Measurements from ENCODE around the gene UBE2K.
A peak's percentile ranks its signal among the peaks of the same experiment; 100 is the strongest.
"Not testable (repeated sequence)": the region's sequence is repeated elsewhere in the genome, so short reads cannot be mapped to it uniquely, and the experiment has no call there.

UBE2K gene

DNA sequence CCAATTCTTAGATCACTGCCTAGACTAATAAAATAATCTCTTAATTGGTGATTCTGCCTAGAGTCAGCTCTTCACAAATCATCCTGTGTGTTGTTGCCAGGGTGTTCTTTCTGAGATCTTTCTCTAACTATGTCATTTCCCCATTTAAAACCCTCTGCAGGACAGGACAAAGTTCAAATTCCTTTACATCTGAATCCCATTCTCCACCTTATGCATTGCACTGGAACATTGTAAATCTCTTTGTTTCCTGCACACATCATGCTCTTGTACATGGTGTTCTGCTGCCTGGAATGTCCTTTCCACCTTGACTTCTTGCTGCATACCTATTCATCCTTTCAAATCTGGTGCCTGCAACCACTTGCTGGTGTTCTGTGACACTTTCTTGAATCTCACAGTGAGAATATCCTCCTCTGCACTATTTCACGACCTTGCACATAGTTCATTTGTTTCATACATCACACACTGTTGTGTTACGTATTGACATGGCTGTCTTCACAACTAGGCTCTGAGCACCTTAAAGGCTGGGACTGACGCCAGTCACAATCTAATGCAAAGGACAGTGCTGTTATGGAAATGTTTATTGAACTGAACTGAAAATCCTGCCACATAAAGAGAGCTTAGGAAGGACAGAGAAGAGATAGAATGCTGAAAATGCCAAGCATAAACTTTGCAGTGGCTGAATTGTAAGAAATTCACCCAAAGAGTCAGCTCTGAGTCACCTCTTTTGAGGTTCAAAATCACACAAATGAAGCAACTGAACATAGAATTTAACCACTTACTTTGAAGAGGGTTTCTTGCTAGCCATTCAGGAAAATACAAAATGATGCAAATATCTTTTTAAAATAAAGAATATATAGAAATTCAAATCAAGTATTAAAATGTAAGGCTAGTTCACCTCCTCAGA is 32.9 kb upstream of the UBE2K start:
- no peak for TF ChIP-seq POLR2A (IDR thresholded peaks at IDR 0.05; ENCODE audit: low read depth, low read length)
- no peak for FAIRE-seq
- no peak for DNase-seq (ENCODE audit: insufficient read length, low spot score)

DNA sequence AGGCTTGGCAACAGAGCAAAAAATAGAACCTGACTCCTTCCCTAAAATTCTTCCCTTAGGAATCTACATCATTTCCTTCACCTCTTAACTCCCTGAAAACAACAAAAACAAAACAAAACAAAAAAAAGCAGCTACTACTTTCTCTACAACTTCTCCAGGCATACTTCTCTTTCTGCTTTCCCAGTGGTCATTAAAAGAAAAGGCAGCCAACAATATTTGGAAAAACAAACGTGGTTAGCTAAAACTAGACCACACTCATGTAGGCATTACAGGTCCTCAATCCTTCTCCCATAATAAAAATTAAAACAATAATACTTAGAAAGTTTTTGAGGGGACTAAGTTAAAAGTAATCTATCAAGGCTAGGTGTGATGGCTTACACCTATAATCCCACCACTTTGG is 30.2 kb upstream of the UBE2K start:
- no peak for TF ChIP-seq POLR2A (IDR thresholded peaks at IDR 0.05; ENCODE audit: low read depth, low read length)
- FAIRE-seq = no peak
- DNase-seq (ENCODE audit: insufficient read length, low spot score) = no peak

DNA sequence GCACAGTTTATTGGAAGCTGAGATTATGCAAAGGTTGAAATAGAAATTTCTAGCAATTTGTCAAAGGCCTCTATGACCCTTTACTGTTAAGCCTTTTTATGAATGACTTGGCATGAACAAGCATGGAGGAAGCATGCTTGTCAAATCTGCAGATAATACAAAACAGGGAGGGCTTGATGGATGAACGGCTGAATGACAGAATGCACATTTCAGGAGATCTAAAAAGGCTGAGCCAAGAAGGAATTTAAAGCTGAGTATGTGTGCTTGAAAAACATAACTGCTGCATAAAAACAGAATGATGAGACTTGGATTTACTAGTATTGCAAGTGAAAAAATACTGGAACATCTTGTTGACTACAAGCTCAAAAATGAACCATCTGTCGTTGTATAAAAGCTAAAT is 29.0 kb upstream of the UBE2K start:
- TF ChIP-seq POLR2A (IDR thresholded peaks at IDR 0.05; ENCODE audit: low read depth, low read length) = no peak
- FAIRE-seq = no peak
- DNase-seq (ENCODE audit: insufficient read length, low spot score) = no peak

GRCh38 chr4:39670296-39670695 is 27.6 kb upstream of the UBE2K start:
- DNase-seq (ENCODE audit: insufficient read length, low spot score); FAIRE-seq: not testable (repeated sequence)

- DNase-seq (ENCODE audit: insufficient read length, low spot score); FAIRE-seq: not testable (repeated sequence)
Measured at GRCh38 chr4:39675681-39676080, 22.3 kb upstream of the UBE2K start.

DNA sequence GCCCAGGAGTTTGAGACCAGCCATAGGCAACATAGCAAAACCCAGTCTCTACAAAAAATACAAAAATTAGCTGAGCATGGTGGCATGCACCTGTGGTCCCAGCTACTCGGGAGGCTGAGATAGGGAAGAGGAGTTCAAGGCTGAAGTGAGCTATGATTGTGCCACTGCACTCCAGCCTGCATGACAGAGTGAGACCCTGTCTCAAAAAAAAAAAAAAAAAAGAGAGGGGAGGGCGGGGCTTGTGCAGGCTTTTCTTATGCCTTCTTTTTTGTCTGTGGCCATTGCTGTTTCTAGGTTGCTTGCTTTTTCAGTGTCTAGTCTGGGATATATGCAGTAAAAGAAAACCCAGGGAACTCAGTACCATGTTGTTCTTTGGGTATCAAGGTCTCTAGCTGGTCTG is 16.9 kb upstream of the UBE2K start:
- not testable (repeated sequence) for FAIRE-seq

GRCh38 chr4:39682138-39682537 is 15.8 kb upstream of the UBE2K start:
- TF ChIP-seq POLR2A (IDR thresholded peaks at IDR 0.05; ENCODE audit: low read depth, low read length) = no peak
- DNase-seq (ENCODE audit: insufficient read length, low spot score) (no peak), FAIRE-seq (no peak)

More for the DNA sequence above, 16.9 kb upstream of the UBE2K start:
- DNase-seq (ENCODE audit: insufficient read length, low spot score) = not testable (repeated sequence)

GRCh38 chr4:39685990-39686389 is 11.9 kb upstream of the UBE2K start:
- FAIRE-seq (no peak), DNase-seq (ENCODE audit: insufficient read length, low spot score) (no peak)
- no peak for TF ChIP-seq POLR2A (IDR thresholded peaks at IDR 0.05; ENCODE audit: low read depth, low read length)

- no peak for TF ChIP-seq POLR2A (IDR thresholded peaks at IDR 0.05; ENCODE audit: low read depth, low read length)
- DNase-seq (ENCODE audit: insufficient read length, low spot score) (no peak), FAIRE-seq (no peak)
Measured at GRCh38 chr4:39687014-39687413, 10.9 kb upstream of the UBE2K start.

DNA sequence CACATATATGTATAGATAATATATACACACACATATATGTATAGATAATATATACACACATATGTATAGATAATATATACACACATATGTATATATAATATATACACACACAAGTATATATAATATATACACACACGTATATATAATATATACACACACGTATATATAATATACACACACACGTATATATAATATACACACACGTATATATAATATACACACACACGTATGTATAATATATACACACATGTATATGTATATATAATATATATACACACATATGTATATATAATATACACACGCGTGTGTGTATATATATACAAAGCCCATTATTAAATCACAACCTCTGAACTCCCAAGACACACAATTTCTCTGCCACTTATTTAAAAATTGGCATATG is 8.0 kb upstream of the UBE2K start:
- no peak for TF ChIP-seq POLR2A (IDR thresholded peaks at IDR 0.05; ENCODE audit: low read depth, low read length)
- DNase-seq (ENCODE audit: insufficient read length, low spot score) (no peak), FAIRE-seq (no peak)

DNA sequence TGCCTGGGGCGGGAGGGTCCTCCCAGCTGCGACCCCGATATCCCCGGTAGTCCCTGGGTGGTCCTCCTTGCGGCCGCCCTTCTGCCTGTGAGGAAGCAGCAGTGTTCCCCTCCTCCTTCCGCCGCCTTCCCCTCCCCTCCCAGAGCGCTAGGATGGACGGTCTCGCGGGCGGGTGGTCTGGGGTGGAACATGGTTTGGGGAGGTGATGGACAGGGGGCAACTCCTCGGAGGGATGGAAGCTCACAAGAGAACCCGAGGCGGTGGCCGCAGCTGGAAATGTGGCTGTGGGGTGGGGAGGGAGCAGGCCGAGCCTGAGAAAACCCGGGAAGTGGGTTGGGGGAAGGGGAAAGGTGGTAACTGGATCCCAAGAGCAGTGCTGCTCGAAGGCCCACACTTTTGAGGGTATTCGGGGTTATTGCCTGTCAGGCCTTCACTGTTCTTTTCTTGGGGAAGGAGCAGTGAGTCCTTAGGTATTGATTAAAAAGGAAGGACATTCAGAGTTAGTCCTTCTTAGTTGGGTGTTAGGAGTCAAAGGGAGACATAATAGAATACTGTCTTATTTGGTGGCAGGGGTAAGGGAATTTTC is 581 bp downstream of the UBE2K start:
- FAIRE-seq (peak; percentile 30), DNase-seq (ENCODE audit: insufficient read length, low spot score) (no peak)
- no peak for TF ChIP-seq POLR2A (IDR thresholded peaks at IDR 0.05; ENCODE audit: low read depth, low read length)

DNA sequence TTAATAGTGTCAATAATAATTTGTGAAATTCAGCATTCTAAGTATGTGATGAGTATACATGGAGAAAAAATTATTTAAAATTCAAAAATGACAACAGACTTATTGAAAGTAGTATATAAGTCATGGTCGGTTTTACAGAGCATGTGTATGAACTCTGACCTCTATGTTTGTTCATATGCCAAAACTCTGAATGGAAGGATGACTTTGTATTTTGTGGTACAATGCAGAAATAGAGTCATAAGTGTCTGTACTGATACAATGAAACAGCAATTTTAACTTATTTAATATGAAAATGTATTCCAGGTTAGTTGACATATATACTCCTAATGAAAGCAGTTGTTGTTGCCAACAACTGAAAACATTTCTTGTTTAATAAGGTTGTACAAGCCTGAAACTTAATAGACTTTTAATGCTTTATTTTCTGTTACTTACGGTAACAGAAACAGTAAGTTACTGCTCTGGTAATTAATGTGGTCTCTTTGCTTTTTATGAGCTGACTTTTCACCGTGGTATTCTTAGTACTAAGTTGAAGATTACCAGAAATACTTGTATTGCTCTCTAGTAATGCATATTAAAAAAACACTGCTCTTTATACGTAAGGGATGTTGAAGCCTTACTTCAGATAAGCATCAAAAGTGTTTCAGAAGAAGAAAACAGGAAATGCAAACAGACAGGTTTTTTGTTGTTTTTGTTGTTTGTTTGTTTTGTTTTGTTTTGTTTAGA is 1.9 kb downstream of the UBE2K start:
- no peak for TF ChIP-seq POLR2A (IDR thresholded peaks at IDR 0.05; ENCODE audit: low read depth, low read length)
- DNase-seq (ENCODE audit: insufficient read length, low spot score) (no peak), FAIRE-seq (no peak)

GRCh38 chr4:39700554-39700953 is 2.6 kb downstream of the UBE2K start:
- DNase-seq (ENCODE audit: insufficient read length, low spot score) (no peak), FAIRE-seq (no peak)
- no peak for TF ChIP-seq POLR2A (IDR thresholded peaks at IDR 0.05; ENCODE audit: low read depth, low read length)

DNA sequence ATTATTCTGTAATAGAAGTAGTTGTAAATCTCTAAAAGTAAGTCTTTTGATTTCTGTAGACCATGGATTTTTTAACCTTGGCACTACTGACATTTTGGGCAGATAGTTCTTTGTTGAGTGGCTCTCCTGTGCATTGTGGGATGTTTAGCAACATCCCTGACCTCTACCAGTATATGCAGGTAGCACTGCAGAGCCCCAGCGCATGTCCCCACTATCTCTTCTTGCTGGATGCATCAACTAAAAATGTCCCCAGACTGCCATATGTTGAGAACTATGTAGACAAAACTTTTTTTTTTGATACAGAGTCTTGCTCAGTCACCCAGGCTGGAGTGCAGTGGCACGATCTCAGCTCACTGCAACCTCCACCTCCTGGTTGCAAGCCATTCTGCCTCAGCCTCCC is 4.8 kb downstream of the UBE2K start:
- no peak for TF ChIP-seq POLR2A (IDR thresholded peaks at IDR 0.05; ENCODE audit: low read depth, low read length)
- DNase-seq (ENCODE audit: insufficient read length, low spot score) (no peak), FAIRE-seq (no peak)

DNA sequence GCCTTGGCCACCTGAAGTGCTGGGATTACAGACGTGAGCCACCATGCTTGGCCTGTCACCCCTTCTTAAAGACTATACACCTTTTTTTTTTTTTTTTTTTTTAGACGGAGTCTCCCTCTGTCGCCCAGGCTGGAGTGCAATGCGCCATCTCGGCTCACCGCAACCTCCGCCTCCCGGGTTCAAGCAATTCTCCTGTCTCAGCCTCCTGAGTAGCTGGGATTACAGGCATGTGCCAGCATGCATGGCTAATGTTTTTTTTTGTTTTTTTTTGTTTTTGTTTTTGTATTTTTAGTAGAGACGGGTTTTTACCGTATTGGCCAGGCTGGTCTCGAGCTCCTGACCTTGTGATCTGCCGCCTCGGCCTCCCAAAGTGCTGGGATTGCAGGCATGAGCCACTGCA is 6.9 kb downstream of the UBE2K start:
- not testable (repeated sequence) for FAIRE-seq; DNase-seq (ENCODE audit: insufficient read length, low spot score)
